Bronchial epithelial cell (primary cell): ENCODE results near the gene ATG4B. TPM values are rescaled to one million over a fixed set of nuclear protein-coding genes. Genes with fewer than 3 reads are reported as not detected.

Experiments used
- DNase-seq: peaks from one replicate; pipeline ENCODE4 v3.0.0-alpha.2; 2010; ENCODE audit warnings: low read depth
- FAIRE-seq: peaks from 2 replicates; lab custom pipeline; 2011; peaks lifted over from hg19 to GRCh38; lab: Jason Lieb, UNC
- H3K27me3 ChIP-seq: 2 replicates; pipeline ENCODE4 v1.5.1; 2011; ENCODE audit warnings: low read length; ENCODE audit not compliant: control insufficient read depth, insufficient read depth
- H3K36me3 ChIP-seq: 2 replicates; pipeline ENCODE4 v1.5.1; 2011; ENCODE audit warnings: low read length; ENCODE audit not compliant: control insufficient read depth, insufficient read depth
- H3K4me3 ChIP-seq: 2 replicates; pipeline ENCODE4 v1.5.1; 2011; ENCODE audit warnings: mild to moderate bottlenecking, low read depth, low read length, control low read depth
- CTCF ChIP-seq: IDR thresholded peaks from 2 replicates; pipeline ENCODE4 v1.5.1; 2011; ENCODE audit warnings: mild to moderate bottlenecking, moderate library complexity, low read length, control low read depth, inconsistent platforms; ENCODE audit not compliant: insufficient read depth, severe bottlenecking
- total RNA-seq: library from RNA; depleted of rRNA; stranded (reverse); fragments of >200 nt; gene quantifications from 2 replicates; pipeline ENCODE4 v1.2.1, GENCODE V29; 2014

ATG4B gene
- total RNA-seq, 1 donor from 2014 or later, result 51.3 TPM

- Histone ChIP-seq H3K27me3 (no peaks in the 10 kb centered on the region), H3K4me3 (no peak overlapping the region), H3K36me3 (peaks cover 10% of the 10 kb centered on the region)
- no peak for FAIRE-seq
- no peak for DNase-seq
- no peak for TF ChIP-seq CTCF
Measured at GRCh38 chr2:241611062-241611461, 26.4 kb upstream of the ATG4B start.

GRCh38 chr2:241612156-241613016, 25.1 kb upstream of the ATG4B start:
- FAIRE-seq (no peak), DNase-seq (no peak)
- Histone ChIP-seq H3K27me3 (no peaks in the 10 kb centered on the region), H3K4me3 (no peak overlapping the region), H3K36me3 (no peaks in the 10 kb centered on the region)
- no peak for TF ChIP-seq CTCF

GRCh38 chr2:241613017-241613780, 24.3 kb upstream of the ATG4B start:
- FAIRE-seq, result no peak
- no peaks in the 10 kb centered on the region for H3K27me3 ChIP-seq
- no peak for TF ChIP-seq CTCF
- no peak overlapping the region for H3K4me3 ChIP-seq
- peaks cover 2% of the 10 kb centered on the region for H3K36me3 ChIP-seq
- no peak for DNase-seq

GRCh38 chr2:241615041-241615440, 22.5 kb upstream of the ATG4B start:
- H3K36me3 ChIP-seq, result peaks cover 6% of the 10 kb centered on the region
- H3K27me3 ChIP-seq, result no peaks in the 10 kb centered on the region
- H3K4me3 ChIP-seq, result no peak overlapping the region
- TF ChIP-seq CTCF, result no peak
- FAIRE-seq (no peak), DNase-seq (no peak)

GRCh38 chr2:241615522-241616052, 21.9 kb upstream of the ATG4B start:
- no peak for TF ChIP-seq CTCF
- DNase-seq, result no peak
- Histone ChIP-seq H3K27me3 (no peaks in the 10 kb centered on the region), H3K36me3 (peaks cover 6% of the 10 kb centered on the region), H3K4me3 (no peak overlapping the region)
- FAIRE-seq, result no peak
